Keratinocyte (primary cell): ENCODE measurements around the gene ADAMTS4.

Source experiments
- EZH2 ChIP-seq: IDR thresholded peaks from one replicate; pipeline ENCODE4 v1.6.1; 2012; ENCODE audit warnings: inconsistent platforms, mild to moderate bottlenecking, low read length, moderate library complexity
- TF ChIP-seq, protein P1 (sequence below), 3 experiments: IDR thresholded peaks in 1 of 3; conservative IDR thresholded peaks in 1 of 3; optimal IDR thresholded peaks in 1 of 3; 2 replicates in 2 of 3; 3 replicates in 1 of 3; pipeline versions ENCODE3 to v1.5.1; 2011; ENCODE audit warnings: low read length in 3 of 3, mild to moderate bottlenecking in 3 of 3, moderate library complexity in 2 of 3, control low read depth in 1 of 3, inconsistent platforms in 1 of 3; ENCODE audit not compliant: insufficient read depth in 2 of 3; ENCODE audit errors: extremely low read depth in 1 of 3

DNA sequence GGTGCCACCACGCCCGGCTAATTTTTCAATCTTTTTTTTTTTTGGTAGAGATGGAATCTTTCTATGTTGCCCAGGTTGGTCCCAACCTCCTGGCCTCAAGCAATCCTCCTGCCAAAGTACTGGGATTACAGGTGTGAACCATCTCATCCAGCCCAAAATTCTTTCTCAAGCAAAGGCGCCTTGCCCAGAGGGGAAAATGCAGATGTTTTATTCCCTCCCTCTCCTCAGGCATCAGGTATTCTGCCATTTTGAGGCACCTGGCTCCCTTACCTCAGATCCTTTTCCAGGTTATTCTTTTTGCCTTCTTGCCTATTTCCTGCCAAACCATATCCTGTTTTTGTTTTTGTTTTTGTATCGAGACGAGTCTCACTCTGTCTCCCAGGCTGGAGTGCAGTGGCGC lies 10.5 kb downstream of the ADAMTS4 start:
- TF ChIP-seq, protein P1, sequence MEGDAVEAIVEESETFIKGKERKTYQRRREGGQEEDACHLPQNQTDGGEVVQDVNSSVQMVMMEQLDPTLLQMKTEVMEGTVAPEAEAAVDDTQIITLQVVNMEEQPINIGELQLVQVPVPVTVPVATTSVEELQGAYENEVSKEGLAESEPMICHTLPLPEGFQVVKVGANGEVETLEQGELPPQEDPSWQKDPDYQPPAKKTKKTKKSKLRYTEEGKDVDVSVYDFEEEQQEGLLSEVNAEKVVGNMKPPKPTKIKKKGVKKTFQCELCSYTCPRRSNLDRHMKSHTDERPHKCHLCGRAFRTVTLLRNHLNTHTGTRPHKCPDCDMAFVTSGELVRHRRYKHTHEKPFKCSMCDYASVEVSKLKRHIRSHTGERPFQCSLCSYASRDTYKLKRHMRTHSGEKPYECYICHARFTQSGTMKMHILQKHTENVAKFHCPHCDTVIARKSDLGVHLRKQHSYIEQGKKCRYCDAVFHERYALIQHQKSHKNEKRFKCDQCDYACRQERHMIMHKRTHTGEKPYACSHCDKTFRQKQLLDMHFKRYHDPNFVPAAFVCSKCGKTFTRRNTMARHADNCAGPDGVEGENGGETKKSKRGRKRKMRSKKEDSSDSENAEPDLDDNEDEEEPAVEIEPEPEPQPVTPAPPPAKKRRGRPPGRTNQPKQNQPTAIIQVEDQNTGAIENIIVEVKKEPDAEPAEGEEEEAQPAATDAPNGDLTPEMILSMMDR (optimal IDR thresholded peaks at IDR 0.05 in 1 of 3, IDR thresholded peaks at IDR 0.05 in 1 of 3, conservative IDR thresholded peaks at IDR 0.05 in 1 of 3; ENCODE audit: extremely low read depth in 1 of 3, insufficient read depth in 2 of 3, low read length in 3 of 3), result no peak
- TF ChIP-seq EZH2, result no peak
